K562 treated with DMSO at 1 percent for 12 hours (cell line): ENCODE results near the gene FTL. TPM values are rescaled to one million over a fixed set of nuclear protein-coding genes. Genes with fewer than 3 reads are reported as not detected.

Source experiments
- total RNA-seq: library from RNA; unstranded; fragments of 300-600 nt; gene quantifications from 2 replicates; pipeline ENCODE4 v1.2.3, GENCODE V29; 2022; ENCODE audit not compliant: insufficient read depth

Gene FTL
- 6,477 and 6,803 TPM in 2 replicates for total RNA-seq

GRCh38 chr19:48965040-48965805 lies at the start of gene FTL:
TSS of gene FTL (plus strand) at chr19:48965309. CDS start at chr19:48965508, 199 bp downstream.

GRCh38 chr19:48933382-48933932 lies 31.7 kb upstream of the FTL start, which contains the start of gene DHDH:
TSS of gene DHDH (plus strand) at chr19:48933699. CDS start at chr19:48933722, 23 bp downstream.

GRCh38 chr19:48954595-48955307 lies 10.4 kb upstream of the FTL start, which contains the start of gene BAX:
TSS of gene BAX (plus strand) at chr19:48954875. CDS start at chr19:48954929, 54 bp downstream.

GRCh38 chr19:48993175-48994034 lies 28.3 kb downstream of the FTL start, which contains the start of the genes GYS1 and RUVBL2:
TSS of gene GYS1 (minus strand) at chr19:48993309. CDS start at chr19:48993112, 197 bp downstream.
TSS of gene RUVBL2 (plus strand) at chr19:48993887. CDS start at chr19:48993912, 25 bp downstream.

Other genes with a start within 250 kb of the FTL start
- gene MAMSTR, start 245.6 kb upstream of the FTL start, total RNA-seq, result 0.63 and 0.79 TPM in 2 replicates
- 8.6 and 9.0 TPM in 2 replicates for gene RASIP1, start 224.7 kb upstream of the FTL start, total RNA-seq
- 0.42 and 0.94 TPM in 2 replicates for gene IZUMO1, start 218.4 kb upstream of the FTL start, total RNA-seq
- 3.7 and 11.7 TPM in 2 replicates for gene FUT1, start 212.7 kb upstream of the FTL start, total RNA-seq
- not detected in 2 replicates for gene FGF21, start 209.8 kb upstream of the FTL start, total RNA-seq
- gene BCAT2, start 154.3 kb upstream of the FTL start, total RNA-seq, result 67.2 and 83.7 TPM in 2 replicates
- 0.88 and 0.99 TPM in 2 replicates for gene HSD17B14, start 128.8 kb upstream of the FTL start, total RNA-seq
- gene PLEKHA4, start 96.7 kb upstream of the FTL start, total RNA-seq, result 29.6 and 35.9 TPM in 2 replicates
- gene PPP1R15A, start 92.9 kb upstream of the FTL start, total RNA-seq, result 73.5 and 96.0 TPM in 2 replicates
- 0.88 and 1.4 TPM in 2 replicates for gene TULP2, start 66.6 kb upstream of the FTL start, total RNA-seq
- gene NUCB1, start 65.0 kb upstream of the FTL start, total RNA-seq, result 224 and 349 TPM in 2 replicates
- 2.6 and 3.0 TPM in 2 replicates for gene DHDH, start 31.6 kb upstream of the FTL start, total RNA-seq
- 81.3 and 96.0 TPM in 2 replicates for gene BAX, start 10.4 kb upstream of the FTL start, total RNA-seq
- gene GYS1, start 28.0 kb downstream of the FTL start, total RNA-seq, result 12.2 and 21.6 TPM in 2 replicates
- 160 and 193 TPM in 2 replicates for gene RUVBL2, start 28.6 kb downstream of the FTL start, total RNA-seq
- gene LHB, start 51.8 kb downstream of the FTL start, total RNA-seq, result not detected in 2 replicates
- not detected in 2 replicates for gene CGB3, start 59.0 kb downstream of the FTL start, total RNA-seq
- not detected in 2 replicates for gene CGB2, start 66.6 kb downstream of the FTL start, total RNA-seq
- not detected in 2 replicates for gene CGB1, start 71.6 kb downstream of the FTL start, total RNA-seq
- gene CGB5, start 78.5 kb downstream of the FTL start, total RNA-seq, result not detected in 2 replicates
- gene CGB8, start 83.8 kb downstream of the FTL start, total RNA-seq, result not detected in 2 replicates
- not detected in 2 replicates for gene CGB7, start 92.4 kb downstream of the FTL start, total RNA-seq
- gene NTF4, start 99.5 kb downstream of the FTL start, total RNA-seq, result not detected in 2 replicates
- 0.21 TPM in 1 of 2 replicates, not detected in the other for gene KCNA7, start 107.4 kb downstream of the FTL start, total RNA-seq
- 156 and 215 TPM in 2 replicates for gene SNRNP70, start 120.1 kb downstream of the FTL start, total RNA-seq
- gene LIN7B, start 149.1 kb downstream of the FTL start, total RNA-seq, result 15.3 and 16.5 TPM in 2 replicates
- gene C19orf73, start 153.8 kb downstream of the FTL start, total RNA-seq, result 1.5 and 4.2 TPM in 2 replicates
- 13.6 and 16.2 TPM in 2 replicates for gene PPFIA3, start 154.2 kb downstream of the FTL start, total RNA-seq
- gene HRC, start 190.1 kb downstream of the FTL start, total RNA-seq, result 5.4 and 7.7 TPM in 2 replicates
- gene TRPM4, start 192.5 kb downstream of the FTL start, total RNA-seq, result 14.6 and 21.4 TPM in 2 replicates